NB4 (cell line): ENCODE measurements around the gene DRD2.

Experiments
- DNase-seq: peaks from one replicate; pipeline ENCODE4 v3.0.0; 2010; ENCODE audit warnings: low read depth
- H3K4me3 ChIP-seq: one replicate; pipeline ENCODE4 v1.5.1; 2011; ENCODE audit warnings: mild to moderate bottlenecking, low read depth, low read length, moderate library complexity
- CTCF ChIP-seq: IDR thresholded peaks from one replicate; pipeline ENCODE4 v1.5.1; 2012; ENCODE audit warnings: low read depth, low read length
- MAX ChIP-seq: IDR thresholded peaks from 2 replicates; pipeline ENCODE4 v1.6.1; 2011; ENCODE audit warnings: low read depth, low read length
- MYC ChIP-seq: IDR thresholded peaks from 2 replicates; pipeline ENCODE4 v1.6.1; 2011; ENCODE audit warnings: low read depth, low read length
- POLR2A ChIP-seq: IDR thresholded peaks from 2 replicates; pipeline ENCODE4 v1.6.1; 2011; ENCODE audit warnings: mild to moderate bottlenecking; ENCODE audit not compliant: insufficient read length; ENCODE audit errors: extremely low read depth

The DRD2 gene

GRCh38 chr11:113461639-113462038, 13.6 kb downstream of the DRD2 start:
- H3K4me3 ChIP-seq, result no peak overlapping the region
- TF ChIP-seq POLR2A, result no peak
- no peak for TF ChIP-seq CTCF
- TF ChIP-seq MYC, result no peak
- TF ChIP-seq MAX, result no peak
- DNase-seq, result no peak

- no peak for DNase-seq
- no peak overlapping the region for H3K4me3 ChIP-seq
- TF ChIP-seq CTCF, result no peak
- TF ChIP-seq POLR2A, result no peak
- TF ChIP-seq MAX, result no peak
These were observed 14.7 kb downstream of the DRD2 start for GRCh38 chr11:113460469-113460868.

- DNase-seq, result no peak
- H3K4me3 ChIP-seq, result no peak overlapping the region
- no peak for TF ChIP-seq POLR2A
- no peak for TF ChIP-seq MAX
- no peak for TF ChIP-seq MYC
- TF ChIP-seq CTCF, result no peak
These were observed 17.0 kb downstream of the DRD2 start for GRCh38 chr11:113458189-113458588.

GRCh38 chr11:113457784-113458183, 17.4 kb downstream of the DRD2 start:
- DNase-seq, result no peak
- no peak for TF ChIP-seq MYC
- TF ChIP-seq POLR2A, result no peak
- no peak for TF ChIP-seq MAX
- TF ChIP-seq CTCF, result no peak
- H3K4me3 ChIP-seq, result no peak overlapping the region

GRCh38 chr11:113454455-113454854, 20.7 kb downstream of the DRD2 start:
- TF ChIP-seq POLR2A (no peak), MAX (no peak), CTCF (no peak), MYC (no peak)
- no peak for DNase-seq
- H3K4me3 ChIP-seq, result no peak overlapping the region

- no peak overlapping the region for H3K4me3 ChIP-seq
- TF ChIP-seq POLR2A, result no peak
- no peak for TF ChIP-seq MYC
- no peak for TF ChIP-seq MAX
- TF ChIP-seq CTCF, result no peak
- no peak for DNase-seq
These were observed 25.5 kb downstream of the DRD2 start for GRCh38 chr11:113449743-113450142.
